Keratinocyte (primary cell): ENCODE data around the gene ODAD2. TPM values are rescaled to one million over a fixed set of nuclear protein-coding genes. Genes with fewer than 3 reads are reported as not detected.

Experiments
- DNase-seq: peaks from one replicate; pipeline ENCODE4 v3.0.0-alpha.2; 2011; ENCODE audit warnings: low read depth, missing footprints, low spot score
- FAIRE-seq: peaks from 2 replicates; lab custom pipeline; 2011; peaks lifted over from hg19 to GRCh38; lab: Jason Lieb, UNC
- H2AFZ ChIP-seq: 2 replicates; pipeline ENCODE4 v1.6.0; 2012; ENCODE audit warnings: low read length, control low read depth, inconsistent platforms; ENCODE audit not compliant: control insufficient read depth
- H3K27ac ChIP-seq: 2 replicates; pipeline ENCODE4 v1.5.1; 2011; ENCODE audit warnings: low read length; ENCODE audit not compliant: control insufficient read depth, insufficient read depth
- H3K27me3 ChIP-seq: 3 replicates; pipeline ENCODE4 v1.6.0; 2011; ENCODE audit warnings: low read length; ENCODE audit not compliant: control insufficient read depth, insufficient read depth; ENCODE audit errors: extremely low read depth
- H3K36me3 ChIP-seq, 2 experiments: 2 replicates in 1 of 2; 3 replicates in 1 of 2; pipeline ENCODE4 v1.5.1; 2011; ENCODE audit warnings: low read length in 2 of 2, mild to moderate bottlenecking in 1 of 2; ENCODE audit not compliant: control insufficient read depth in 2 of 2, insufficient read depth in 2 of 2; ENCODE audit errors: extremely low read depth in 1 of 2
- H3K4me1 ChIP-seq: 3 replicates; pipeline ENCODE4 v1.5.1; 2011; ENCODE audit warnings: low read length; ENCODE audit not compliant: control insufficient read depth, insufficient read depth; ENCODE audit errors: extremely low read depth
- H3K4me2 ChIP-seq: 3 replicates; pipeline ENCODE4 v1.6.0; 2011; ENCODE audit warnings: low read depth, low read length; ENCODE audit not compliant: control insufficient read depth, insufficient read depth; ENCODE audit errors: extremely low read depth
- H3K4me3 ChIP-seq, 3 experiments: fragments of 200-600 bp in 1 of 3; sonication (generic) in 1 of 3; 2 replicates in 2 of 3; 3 replicates in 1 of 3; pipeline ENCODE4 v1.5.1; 2011 to 2016; ENCODE audit warnings: low read length in 3 of 3, mild to moderate bottlenecking in 3 of 3, control low read depth in 2 of 3, inconsistent platforms in 1 of 3, low read depth in 1 of 3, mixed read lengths in 1 of 3, mixed run types in 1 of 3, moderate library complexity in 1 of 3; ENCODE audit not compliant: control insufficient read depth in 2 of 3, insufficient read depth in 2 of 3; ENCODE audit errors: extremely low read depth in 1 of 3
- H3K79me2 ChIP-seq: 2 replicates; pipeline ENCODE4 v1.6.0; 2012; ENCODE audit warnings: low read length; ENCODE audit not compliant: control insufficient read depth, insufficient read depth
- H3K9ac ChIP-seq: 3 replicates; pipeline ENCODE4 v1.6.0; 2011; ENCODE audit warnings: low read length; ENCODE audit not compliant: control insufficient read depth, insufficient read depth; ENCODE audit errors: extremely low read depth
- H3K9me1 ChIP-seq: 3 replicates; pipeline ENCODE4 v1.6.0; 2011; ENCODE audit warnings: low read length; ENCODE audit not compliant: control insufficient read depth, insufficient read depth; ENCODE audit errors: extremely low read depth
- H3K9me3 ChIP-seq: 2 replicates; pipeline ENCODE4 v1.5.1; 2012; ENCODE audit warnings: low read depth, low read length; ENCODE audit not compliant: control insufficient read depth
- H4K20me1 ChIP-seq: 3 replicates; pipeline ENCODE4 v1.6.0; 2011; ENCODE audit warnings: low read length; ENCODE audit not compliant: control insufficient read depth, insufficient read depth; ENCODE audit errors: extremely low read depth
- EZH2 ChIP-seq: IDR thresholded peaks from one replicate; pipeline ENCODE4 v1.6.1; 2012; ENCODE audit warnings: inconsistent platforms, mild to moderate bottlenecking, low read length, moderate library complexity
- dilution Hi-C: fragments of 300-500 bp; cut with MboI; formaldehyde crosslinking; loops from one replicate; pipeline ENCODE4 v1.7.0; 2020; ENCODE audit warnings: low sequenced_read_pairs; ENCODE audit not compliant: extremely low pct_ligation_motif_present
- polyA plus RNA-seq, 5 experiments: library from polyadenylated mRNA; depleted of rRNA in 3 of 5; stranded (reverse) in 3 of 5; stranded (forward) in 1 of 5; unstranded in 1 of 5; fragments of >200 nt; gene quantifications; 1 replicate in 1 of 5; 2 replicates in 3 of 5; 3 replicates in 1 of 5; pipeline versions ENCODE4 v1.2.1 to v1.2.3, GENCODE V29; 2011 to 2012; ENCODE audit warnings: missing spikeins in 2 of 5, low read depth in 1 of 5, low replicate concordance in 1 of 5
- TF ChIP-seq, protein P1 (sequence below), 3 experiments: IDR thresholded peaks in 1 of 3; conservative IDR thresholded peaks in 1 of 3; optimal IDR thresholded peaks in 1 of 3; 2 replicates in 2 of 3; 3 replicates in 1 of 3; pipeline versions ENCODE3 to v1.5.1; 2011; ENCODE audit warnings: low read length in 3 of 3, mild to moderate bottlenecking in 3 of 3, moderate library complexity in 2 of 3, control low read depth in 1 of 3, inconsistent platforms in 1 of 3; ENCODE audit not compliant: insufficient read depth in 2 of 3; ENCODE audit errors: extremely low read depth in 1 of 3

Gene ODAD2
- polyA plus RNA-seq, 1 donor (not counting 4 experiments of a cell fraction or from before 2014, with no cell fraction given), result not detected

DNA sequence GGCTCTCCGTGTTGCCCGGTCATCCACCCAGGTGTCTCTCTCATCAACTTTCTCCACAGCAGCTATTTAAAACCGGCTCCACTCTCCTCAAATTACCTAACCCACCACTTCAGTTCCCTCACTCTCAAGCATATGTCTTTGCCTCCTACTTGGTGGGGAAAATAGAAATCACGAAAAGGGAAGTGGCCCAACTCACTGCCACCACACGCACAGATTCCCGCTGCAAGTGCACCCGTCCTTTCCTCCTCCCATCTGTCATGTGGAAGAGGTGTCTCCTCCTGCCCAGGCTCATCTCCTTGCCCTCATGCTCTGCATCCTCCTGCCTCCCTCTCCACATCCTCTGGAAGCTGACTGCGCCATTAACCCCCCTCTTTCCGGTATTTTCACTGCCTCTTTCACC is 172.5 kb downstream of the ODAD2 start:
- Histone ChIP-seq H3K27ac (no peak overlapping the region), H2AFZ (no peak overlapping the region), H4K20me1 (no peaks in the 10 kb centered on the region), H3K79me2 (no peaks in the 10 kb centered on the region), H3K4me2 (no peak overlapping the region), H3K9ac (no peak overlapping the region), H3K9me3 (no peaks in the 10 kb centered on the region), H3K9me1 (no peaks in the 10 kb centered on the region), H3K4me1 (no peaks in the 10 kb centered on the region), H3K27me3 (no peaks in the 10 kb centered on the region), H3K36me3 (no peaks in the 10 kb centered on the region), H3K4me3 (no peak overlapping the region)
- dilution Hi-C loops, result no loop called here
- FAIRE-seq (no peak), DNase-seq (no peak)
- TF ChIP-seq, protein P1, sequence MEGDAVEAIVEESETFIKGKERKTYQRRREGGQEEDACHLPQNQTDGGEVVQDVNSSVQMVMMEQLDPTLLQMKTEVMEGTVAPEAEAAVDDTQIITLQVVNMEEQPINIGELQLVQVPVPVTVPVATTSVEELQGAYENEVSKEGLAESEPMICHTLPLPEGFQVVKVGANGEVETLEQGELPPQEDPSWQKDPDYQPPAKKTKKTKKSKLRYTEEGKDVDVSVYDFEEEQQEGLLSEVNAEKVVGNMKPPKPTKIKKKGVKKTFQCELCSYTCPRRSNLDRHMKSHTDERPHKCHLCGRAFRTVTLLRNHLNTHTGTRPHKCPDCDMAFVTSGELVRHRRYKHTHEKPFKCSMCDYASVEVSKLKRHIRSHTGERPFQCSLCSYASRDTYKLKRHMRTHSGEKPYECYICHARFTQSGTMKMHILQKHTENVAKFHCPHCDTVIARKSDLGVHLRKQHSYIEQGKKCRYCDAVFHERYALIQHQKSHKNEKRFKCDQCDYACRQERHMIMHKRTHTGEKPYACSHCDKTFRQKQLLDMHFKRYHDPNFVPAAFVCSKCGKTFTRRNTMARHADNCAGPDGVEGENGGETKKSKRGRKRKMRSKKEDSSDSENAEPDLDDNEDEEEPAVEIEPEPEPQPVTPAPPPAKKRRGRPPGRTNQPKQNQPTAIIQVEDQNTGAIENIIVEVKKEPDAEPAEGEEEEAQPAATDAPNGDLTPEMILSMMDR (optimal IDR thresholded peaks at IDR 0.05 in 1 of 3, IDR thresholded peaks at IDR 0.05 in 1 of 3, conservative IDR thresholded peaks at IDR 0.05 in 1 of 3; ENCODE audit: extremely low read depth in 1 of 3, insufficient read depth in 2 of 3, low read length in 3 of 3), result no peak
- TF ChIP-seq EZH2, result no peak

DNA sequence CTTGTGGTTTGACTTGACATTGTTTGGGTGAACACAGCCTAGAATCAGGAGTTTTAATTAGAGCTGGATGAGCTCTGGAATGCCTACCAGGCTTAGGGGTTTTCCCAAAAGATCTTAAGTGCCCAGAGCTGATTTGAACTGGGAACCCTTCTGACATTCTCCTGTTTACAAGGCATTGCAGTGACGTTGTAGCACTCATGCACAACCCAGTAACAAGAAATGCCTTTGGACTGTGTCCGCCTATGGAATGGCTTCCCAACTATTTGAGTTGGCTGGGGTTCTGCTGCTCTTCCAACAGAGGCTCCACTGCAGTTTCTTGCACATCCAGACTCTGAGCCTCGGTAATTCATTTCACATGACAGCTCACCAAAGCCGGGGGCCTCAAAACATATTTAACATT is 176.6 kb downstream of the ODAD2 start:
- no peaks in the 10 kb centered on the region for H3K9me1 ChIP-seq
- TF ChIP-seq, protein P1 (optimal IDR thresholded peaks at IDR 0.05 in 1 of 3, IDR thresholded peaks at IDR 0.05 in 1 of 3, conservative IDR thresholded peaks at IDR 0.05 in 1 of 3; ENCODE audit: extremely low read depth in 1 of 3, insufficient read depth in 2 of 3, low read length in 3 of 3), result no peak
- no peak for TF ChIP-seq EZH2
- FAIRE-seq (no peak), DNase-seq (no peak)
- no peak overlapping the region for H3K9ac ChIP-seq
- H3K4me2 ChIP-seq, result no peak overlapping the region
- no peaks in the 10 kb centered on the region for H3K27me3 ChIP-seq
- no peaks in the 10 kb centered on the region for H4K20me1 ChIP-seq
- no peak overlapping the region for H2AFZ ChIP-seq
- no peaks in the 10 kb centered on the region for H3K36me3 ChIP-seq
- H3K27ac ChIP-seq, result no peak overlapping the region
- no peaks in the 10 kb centered on the region for H3K79me2 ChIP-seq
- dilution Hi-C loops, result no loop called here
- no peak overlapping the region for H3K4me3 ChIP-seq
- no peaks in the 10 kb centered on the region for H3K9me3 ChIP-seq
- H3K4me1 ChIP-seq, result no peaks in the 10 kb centered on the region
